HG02798 (cell line): ENCODE measurements around the gene SFMBT1.

Experiments
- ATAC-seq: cut with Tn5 transposase; IDR thresholded peaks from one replicate; pipeline ENCODE4 v1.9.1; 2021; ENCODE audit warnings: mild to moderate bottlenecking; ENCODE audit not compliant: unreplicated experiment, poor library complexity

SFMBT1 gene

GRCh38 chr3:53045518-53046170 is at the start of gene SFMBT1:
Gene SFMBT1, minus strand, starts transcription at chr3:53046073. Its CDS starts 76,945 bp downstream, at chr3:52969128.
- ATAC-seq: peak; percentile 68

- no peak for ATAC-seq
Observed at GRCh38 chr3:53092942-53093341, 47.1 kb upstream of the SFMBT1 start.

GRCh38 chr3:53092216-53092615 is 46.3 kb upstream of the SFMBT1 start:
- no peak for ATAC-seq

GRCh38 chr3:53091011-53091410 is 45.1 kb upstream of the SFMBT1 start:
- no peak for ATAC-seq

GRCh38 chr3:53089511-53089910 is 43.6 kb upstream of the SFMBT1 start:
- ATAC-seq: no peak

- ATAC-seq: no peak
Observed at GRCh38 chr3:53085476-53085875, 39.6 kb upstream of the SFMBT1 start.

- ATAC-seq: no peak
Observed at GRCh38 chr3:53084310-53085001, 38.6 kb upstream of the SFMBT1 start.

GRCh38 chr3:53083949-53084309 is 38.1 kb upstream of the SFMBT1 start:
- ATAC-seq: no peak

- no peak for ATAC-seq
Observed at GRCh38 chr3:53083521-53083920, 37.6 kb upstream of the SFMBT1 start.

- ATAC-seq: no peak
Observed at GRCh38 chr3:53082736-53083135, 36.9 kb upstream of the SFMBT1 start.

- ATAC-seq: no peak
Observed at GRCh38 chr3:53081318-53081717, 35.4 kb upstream of the SFMBT1 start.

- no peak for ATAC-seq
Observed at GRCh38 chr3:53080612-53081205, 34.8 kb upstream of the SFMBT1 start.

- ATAC-seq: no peak
Observed at GRCh38 chr3:53079791-53080555, 34.1 kb upstream of the SFMBT1 start.

GRCh38 chr3:53079147-53079546 is 33.3 kb upstream of the SFMBT1 start:
- ATAC-seq: no peak

GRCh38 chr3:53078656-53079055 is 32.8 kb upstream of the SFMBT1 start:
- no peak for ATAC-seq

- no peak for ATAC-seq
Observed at GRCh38 chr3:53077476-53078220, 31.8 kb upstream of the SFMBT1 start.

GRCh38 chr3:53075743-53076140 is 29.9 kb upstream of the SFMBT1 start:
- no peak for ATAC-seq

GRCh38 chr3:53074761-53075742 is 29.2 kb upstream of the SFMBT1 start:
- no peak for ATAC-seq

- no peak for ATAC-seq
Observed at GRCh38 chr3:53074366-53074696, 28.5 kb upstream of the SFMBT1 start.
